HepG2 (cell line): Measurements from ENCODE around the gene GNMT. TPM values are rescaled to one million over a fixed set of nuclear protein-coding genes. Genes with fewer than 3 reads are reported as not detected.

ENCODE experiments used
- ATF1 ChIP-seq: IDR thresholded peaks from 2 replicates; pipeline ENCODE4 v1.6.1; 2016; ENCODE audit warnings: mild to moderate bottlenecking, control low read depth
- EED ChIP-seq: sonication (generic); formaldehyde crosslinking; IDR thresholded peaks from 2 replicates; pipeline ENCODE4 v1.5.0; 2020; ENCODE audit warnings: mild to moderate bottlenecking, missing genetic modification reagents
- FIP1L1 ChIP-seq: fragments of 200-400 bp; formaldehyde crosslinking; IDR thresholded peaks from 2 replicates; pipeline ENCODE4 v1.6.1; 2018; ENCODE audit warnings: low read depth, mild to moderate bottlenecking, low read length, moderate library complexity, borderline replicate concordance; ENCODE audit not compliant: insufficient read depth
- HCFC1 ChIP-seq: fragments of 150-350 bp; IDR thresholded peaks from 2 replicates; pipeline ENCODE4 v1.6.1; 2014; ENCODE audit warnings: low read depth, low read length
- JUN ChIP-seq: sonication (generic); formaldehyde crosslinking; IDR thresholded peaks from 2 replicates; pipeline ENCODE4 v1.4.0; 2020; ENCODE audit warnings: mild to moderate bottlenecking, missing genetic modification reagents
- SNAPC2 ChIP-seq: sonication (generic); formaldehyde crosslinking; IDR thresholded peaks from 2 replicates; pipeline ENCODE4 v1.8.1; 2022; ENCODE audit warnings: mild to moderate bottlenecking, missing genetic modification reagents
- TOPORS ChIP-seq: sonication (generic); formaldehyde crosslinking; IDR thresholded peaks from 2 replicates; pipeline ENCODE4 v1.8.0; 2023; ENCODE audit warnings: mild to moderate bottlenecking, missing genetic modification reagents
- ZNF33A ChIP-seq: sonication (generic); formaldehyde crosslinking; IDR thresholded peaks from 2 replicates; pipeline ENCODE4 v1.5.1; 2020; ENCODE audit warnings: missing genetic modification reagents, mild to moderate bottlenecking, moderate library complexity, borderline replicate concordance
- ZNF33B ChIP-seq: sonication (generic); formaldehyde crosslinking; IDR thresholded peaks from 2 replicates; pipeline ENCODE4 v1.5.1; 2020; ENCODE audit warnings: mild to moderate bottlenecking, missing genetic modification reagents
- ZNF577 ChIP-seq: sonication (generic); formaldehyde crosslinking; IDR thresholded peaks from 2 replicates; pipeline ENCODE4 v1.4.0; 2020; ENCODE audit warnings: mild to moderate bottlenecking, low read depth, missing genetic modification reagents, borderline replicate concordance
- ZNF616 ChIP-seq: sonication (generic); formaldehyde crosslinking; IDR thresholded peaks from 2 replicates; pipeline ENCODE4 v1.5.0; 2020; ENCODE audit warnings: low read depth, mild to moderate bottlenecking, missing genetic modification reagents
- ZNF672 ChIP-seq: sonication (generic); formaldehyde crosslinking; IDR thresholded peaks from 2 replicates; pipeline ENCODE4 v1.8.1; 2022; ENCODE audit warnings: missing genetic modification reagents
- ZNF766 ChIP-seq: sonication (generic); formaldehyde crosslinking; IDR thresholded peaks from 2 replicates; pipeline ENCODE4 v1.5.0; 2020; ENCODE audit warnings: missing genetic modification reagents, borderline replicate concordance
- ZNF788 ChIP-seq: sonication (generic); formaldehyde crosslinking; IDR thresholded peaks from 2 replicates; pipeline ENCODE4 v1.5.0; 2020; ENCODE audit warnings: mild to moderate bottlenecking, missing genetic modification reagents, borderline replicate concordance
- ZNF850 ChIP-seq: sonication (generic); formaldehyde crosslinking; conservative IDR thresholded peaks from 2 replicates; pipeline ENCODE4 v1.9.0; 2021; ENCODE audit warnings: mild to moderate bottlenecking, missing genetic modification reagents
- polyA plus RNA-seq, 8 experiments: library from polyadenylated mRNA; depleted of rRNA in 3 of 8; stranded (reverse) in 7 of 8; unstranded in 1 of 8; fragments of >200 nt; fragmentation: Illumina TruSeq in 4 of 8; extraction: Trizol in 4 of 8; gene quantifications; 2 replicates each; pipeline versions ENCODE4 v1.2.1 to v1.2.3, GENCODE V29; 2011 to 2016; ENCODE audit warnings: low read depth in 4 of 8, missing spikeins in 1 of 8, mixed read lengths in 1 of 8; ENCODE audit not compliant: insufficient read depth in 1 of 8
- total RNA-seq, 5 experiments: library from RNA; depleted of rRNA; stranded (reverse); fragments of >200 nt; fragmentation: Illumina TruSeq; extraction: Trizol; gene quantifications; 2 replicates each; pipeline ENCODE4 v1.2.3, GENCODE V29; 2016; ENCODE audit warnings: low read depth in 1 of 5
- TF ChIP-seq, protein P1 (sequence below): sonication (generic); formaldehyde crosslinking; IDR thresholded peaks from 2 replicates; pipeline ENCODE4 v1.8.0; 2022; ENCODE audit warnings: mild to moderate bottlenecking, missing genetic modification reagents, moderate library complexity
- TF ChIP-seq, protein P2 (sequence below): sonication (generic); formaldehyde crosslinking; IDR thresholded peaks from 2 replicates; pipeline ENCODE4 v1.4.0; 2020; ENCODE audit warnings: mild to moderate bottlenecking, missing genetic modification reagents

GNMT gene
- total and polyA plus RNA-seq, 2 of the 13 experiments (the other 11 are each of a cell fraction or from before 2014, with no cell fraction given): 2.8 to 7.0 TPM

DNA sequence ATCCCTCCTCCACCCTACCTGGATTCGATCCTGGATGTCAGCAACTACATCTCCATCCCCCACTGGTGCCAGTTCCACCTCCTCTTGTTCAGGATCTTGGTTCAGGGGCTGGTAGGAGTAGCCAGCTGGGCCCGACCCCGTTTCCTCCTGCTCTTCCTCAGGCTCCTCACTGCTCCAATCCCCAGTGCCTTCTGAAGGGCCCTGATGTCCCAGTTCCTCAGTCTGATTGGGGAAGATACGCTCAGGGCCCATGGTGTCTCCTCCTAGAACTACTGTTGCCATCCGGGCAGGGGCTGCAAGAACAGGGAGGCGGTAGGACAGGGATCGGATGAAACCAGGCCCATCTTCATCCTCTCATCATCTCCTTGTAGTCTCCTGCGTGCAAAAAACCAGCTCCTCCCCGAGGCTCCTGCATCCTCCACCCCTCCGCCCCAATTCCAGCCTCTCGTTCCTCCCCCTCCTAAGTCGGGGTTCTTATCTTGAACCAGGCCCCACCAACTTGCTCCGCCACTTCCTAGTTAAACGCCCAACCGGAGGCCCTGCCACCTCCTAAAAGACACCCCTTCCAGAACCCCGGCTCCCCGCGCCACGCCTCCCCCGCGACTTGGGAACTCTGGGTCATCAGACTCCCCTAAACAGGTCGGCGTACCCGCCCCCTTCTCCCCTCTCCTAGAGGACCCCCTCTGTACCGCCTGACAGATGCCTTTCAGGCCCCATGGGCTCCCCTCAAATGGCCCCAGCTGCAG lies 52.7 kb downstream of the GNMT start (continued):
- TF ChIP-seq, protein P1, sequence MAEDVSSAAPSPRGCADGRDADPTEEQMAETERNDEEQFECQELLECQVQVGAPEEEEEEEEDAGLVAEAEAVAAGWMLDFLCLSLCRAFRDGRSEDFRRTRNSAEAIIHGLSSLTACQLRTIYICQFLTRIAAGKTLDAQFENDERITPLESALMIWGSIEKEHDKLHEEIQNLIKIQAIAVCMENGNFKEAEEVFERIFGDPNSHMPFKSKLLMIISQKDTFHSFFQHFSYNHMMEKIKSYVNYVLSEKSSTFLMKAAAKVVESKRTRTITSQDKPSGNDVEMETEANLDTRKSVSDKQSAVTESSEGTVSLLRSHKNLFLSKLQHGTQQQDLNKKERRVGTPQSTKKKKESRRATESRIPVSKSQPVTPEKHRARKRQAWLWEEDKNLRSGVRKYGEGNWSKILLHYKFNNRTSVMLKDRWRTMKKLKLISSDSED: no peak
- TF ChIP-seq ZNF33B (CRISPR knock-in tag): no peak
- no peak for TF ChIP-seq ZNF850 (CRISPR knock-in tag)
- no peak for TF ChIP-seq JUN (CRISPR knock-in tag)
- no peak for TF ChIP-seq ZNF616 (CRISPR knock-in tag)
- no peak for TF ChIP-seq TOPORS (CRISPR knock-in tag)
- TF ChIP-seq EED (CRISPR knock-in tag): 0 out of 2 replicates have a peak, but pooled peaks have one; percentile 20
- TF ChIP-seq ZNF577 (CRISPR knock-in tag): no peak
- TF ChIP-seq ZNF33A: no peak
- no peak for TF ChIP-seq HCFC1
- no peak for TF ChIP-seq SNAPC2 (CRISPR knock-in tag)
- TF ChIP-seq FIP1L1: no peak
- TF ChIP-seq ZNF788 (CRISPR knock-in tag): 0 out of 2 replicates have a peak, but pooled peaks have one; percentile 14
- TF ChIP-seq ZNF672 (CRISPR knock-in tag): no peak
- no peak for TF ChIP-seq ATF1
- no peak for TF ChIP-seq ZNF766 (CRISPR knock-in tag)
- TF ChIP-seq, protein P2, sequence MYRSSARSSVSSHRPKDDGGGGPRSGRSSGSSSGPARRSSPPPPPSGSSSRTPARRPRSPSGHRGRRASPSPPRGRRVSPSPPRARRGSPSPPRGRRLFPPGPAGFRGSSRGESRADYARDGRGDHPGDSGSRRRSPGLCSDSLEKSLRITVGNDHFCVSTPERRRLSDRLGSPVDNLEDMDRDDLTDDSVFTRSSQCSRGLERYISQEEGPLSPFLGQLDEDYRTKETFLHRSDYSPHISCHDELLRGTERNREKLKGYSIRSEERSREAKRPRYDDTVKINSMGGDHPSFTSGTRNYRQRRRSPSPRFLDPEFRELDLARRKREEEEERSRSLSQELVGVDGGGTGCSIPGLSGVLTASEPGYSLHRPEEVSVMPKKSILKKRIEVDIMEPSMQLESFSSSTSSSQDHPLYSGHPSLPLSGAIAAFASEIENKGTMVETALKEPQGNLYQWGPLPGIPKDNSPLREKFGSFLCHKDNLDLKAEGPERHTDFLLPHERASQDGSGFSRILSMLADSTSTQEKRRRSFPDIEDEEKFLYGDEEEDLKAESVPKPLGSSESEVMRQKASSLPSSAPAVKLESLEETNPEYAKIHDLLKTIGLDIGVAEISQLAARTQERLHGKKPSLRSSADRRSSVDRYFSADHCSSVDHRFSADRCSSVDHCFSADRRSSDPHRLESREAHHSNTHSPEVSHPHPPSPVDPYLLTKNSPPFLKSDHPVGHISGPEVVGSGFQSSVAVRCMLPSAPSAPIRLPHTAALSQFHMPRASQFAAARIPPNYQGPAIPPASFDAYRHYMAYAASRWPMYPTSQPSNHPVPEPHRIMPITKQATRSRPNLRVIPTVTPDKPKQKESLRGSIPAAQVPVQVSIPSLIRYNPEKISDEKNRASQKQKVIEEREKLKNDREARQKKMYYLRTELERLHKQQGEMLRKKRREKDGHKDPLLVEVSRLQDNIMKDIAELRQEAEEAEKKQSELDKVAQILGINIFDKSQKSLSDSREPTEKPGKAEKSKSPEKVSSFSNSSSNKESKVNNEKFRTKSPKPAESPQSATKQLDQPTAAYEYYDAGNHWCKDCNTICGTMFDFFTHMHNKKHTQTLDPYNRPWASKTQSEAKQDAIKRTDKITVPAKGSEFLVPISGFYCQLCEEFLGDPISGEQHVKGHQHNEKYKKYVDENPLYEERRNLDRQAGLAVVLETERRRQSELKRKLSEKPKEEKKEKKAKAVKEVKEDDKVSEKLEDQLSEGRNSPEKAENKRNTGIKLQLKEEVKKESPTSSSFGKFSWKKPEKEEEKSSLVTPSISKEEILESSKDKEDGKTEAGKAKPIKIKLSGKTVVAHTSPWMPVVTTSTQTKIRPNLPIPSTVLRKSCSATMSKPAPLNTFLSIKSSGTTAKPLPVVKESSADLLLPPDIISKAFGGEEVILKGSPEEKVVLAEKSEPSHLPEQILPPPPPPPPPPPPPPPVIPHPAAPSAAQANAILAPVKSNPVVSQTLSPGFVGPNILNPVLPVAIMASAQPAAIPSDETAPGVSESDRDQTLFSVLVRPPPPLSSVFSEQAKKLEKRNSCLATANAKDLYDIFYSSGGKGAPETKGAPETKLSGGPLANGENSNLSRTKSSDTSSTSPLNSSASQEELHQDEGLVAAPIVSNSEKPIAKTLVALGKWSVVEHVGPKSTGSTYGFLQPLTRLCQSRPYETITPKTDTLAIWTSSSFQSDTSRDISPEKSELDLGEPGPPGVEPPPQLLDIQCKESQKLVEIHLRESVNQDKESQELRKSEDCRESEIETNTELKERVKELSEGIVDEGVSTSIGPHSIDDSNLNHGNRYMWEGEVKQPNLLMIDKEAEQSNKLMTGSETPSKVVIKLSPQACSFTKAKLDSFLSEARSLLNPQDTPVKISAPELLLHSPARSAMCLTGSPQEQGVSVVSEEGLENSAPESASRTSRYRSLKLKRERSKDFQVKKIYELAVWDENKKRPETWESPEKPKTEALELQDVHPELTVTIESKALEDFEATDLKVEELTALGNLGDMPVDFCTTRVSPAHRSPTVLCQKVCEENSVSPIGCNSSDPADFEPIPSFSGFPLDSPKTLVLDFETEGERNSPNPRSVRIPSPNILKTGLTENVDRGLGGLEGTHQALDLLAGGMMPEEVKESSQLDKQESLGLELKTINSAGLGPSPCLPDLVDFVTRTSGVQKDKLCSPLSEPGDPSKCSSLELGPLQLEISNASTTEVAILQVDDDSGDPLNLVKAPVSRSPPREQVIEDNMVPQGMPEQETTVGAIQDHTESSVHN: no peak
